DND-41 (cell line): ENCODE results near the gene EDEM3.

Experiments
- EZH2 ChIP-seq: IDR thresholded peaks from 3 replicates; pipeline ENCODE4 v1.6.1; 2012; ENCODE audit warnings: borderline replicate concordance, low read depth, mild to moderate bottlenecking, moderate library complexity, low read length, inconsistent platforms; ENCODE audit not compliant: severe bottlenecking
- TF ChIP-seq, protein P1 (sequence below): IDR thresholded peaks from 2 replicates; pipeline ENCODE4 v1.5.1; 2012; ENCODE audit warnings: borderline replicate concordance, low read length, moderate library complexity, mild to moderate bottlenecking; ENCODE audit not compliant: poor library complexity, severe bottlenecking; ENCODE audit errors: extremely low read depth

DNA sequence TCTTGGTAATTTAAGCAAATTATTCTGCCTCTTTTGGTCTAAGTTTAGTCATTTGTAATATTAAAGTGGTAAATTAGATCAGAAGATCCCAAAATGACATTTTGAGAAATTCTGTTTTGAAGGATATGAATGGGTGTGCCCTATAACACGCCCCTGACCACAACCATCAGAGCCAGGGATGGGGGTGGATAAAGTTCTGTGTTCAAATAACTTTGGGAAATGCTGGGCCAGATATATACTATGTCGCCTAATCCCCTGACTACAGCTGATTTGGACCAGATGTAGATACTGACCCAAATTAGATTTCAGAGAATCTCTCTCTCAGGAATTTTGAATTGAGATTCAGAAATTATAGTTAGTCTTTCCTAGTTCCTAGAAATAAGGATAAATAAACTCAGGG, 21.2 kb upstream of the EDEM3 start:
- TF ChIP-seq, protein P1, sequence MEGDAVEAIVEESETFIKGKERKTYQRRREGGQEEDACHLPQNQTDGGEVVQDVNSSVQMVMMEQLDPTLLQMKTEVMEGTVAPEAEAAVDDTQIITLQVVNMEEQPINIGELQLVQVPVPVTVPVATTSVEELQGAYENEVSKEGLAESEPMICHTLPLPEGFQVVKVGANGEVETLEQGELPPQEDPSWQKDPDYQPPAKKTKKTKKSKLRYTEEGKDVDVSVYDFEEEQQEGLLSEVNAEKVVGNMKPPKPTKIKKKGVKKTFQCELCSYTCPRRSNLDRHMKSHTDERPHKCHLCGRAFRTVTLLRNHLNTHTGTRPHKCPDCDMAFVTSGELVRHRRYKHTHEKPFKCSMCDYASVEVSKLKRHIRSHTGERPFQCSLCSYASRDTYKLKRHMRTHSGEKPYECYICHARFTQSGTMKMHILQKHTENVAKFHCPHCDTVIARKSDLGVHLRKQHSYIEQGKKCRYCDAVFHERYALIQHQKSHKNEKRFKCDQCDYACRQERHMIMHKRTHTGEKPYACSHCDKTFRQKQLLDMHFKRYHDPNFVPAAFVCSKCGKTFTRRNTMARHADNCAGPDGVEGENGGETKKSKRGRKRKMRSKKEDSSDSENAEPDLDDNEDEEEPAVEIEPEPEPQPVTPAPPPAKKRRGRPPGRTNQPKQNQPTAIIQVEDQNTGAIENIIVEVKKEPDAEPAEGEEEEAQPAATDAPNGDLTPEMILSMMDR = no peak
- TF ChIP-seq EZH2 = no peak
